Fibroblast of villous mesenchyme (primary cell): ENCODE data around the gene ATP6V1C2. TPM values are rescaled to one million over a fixed set of nuclear protein-coding genes. Genes with fewer than 3 reads are reported as not detected.

Source experiments
- DNase-seq: peaks from one replicate; pipeline ENCODE4 v3.0.0-alpha.2; 2010; ENCODE audit warnings: low read depth
- H3K4me3 ChIP-seq: 2 replicates; pipeline ENCODE4 v1.5.1; 2011; ENCODE audit warnings: low read depth, mild to moderate bottlenecking, low read length
- total RNA-seq: library from RNA; depleted of rRNA; stranded (reverse); fragments of >200 nt; gene quantifications from 2 replicates; pipeline ENCODE4 v1.2.3, GENCODE V29; 2012
- TF ChIP-seq, protein P1 (sequence below): IDR thresholded peaks from 2 replicates; pipeline ENCODE4 v1.5.1; 2012; ENCODE audit warnings: low read depth, mild to moderate bottlenecking, low read length; ENCODE audit not compliant: insufficient read depth

The ATP6V1C2 gene
- total RNA-seq, 1 donor: under 0.01 TPM

DNA sequence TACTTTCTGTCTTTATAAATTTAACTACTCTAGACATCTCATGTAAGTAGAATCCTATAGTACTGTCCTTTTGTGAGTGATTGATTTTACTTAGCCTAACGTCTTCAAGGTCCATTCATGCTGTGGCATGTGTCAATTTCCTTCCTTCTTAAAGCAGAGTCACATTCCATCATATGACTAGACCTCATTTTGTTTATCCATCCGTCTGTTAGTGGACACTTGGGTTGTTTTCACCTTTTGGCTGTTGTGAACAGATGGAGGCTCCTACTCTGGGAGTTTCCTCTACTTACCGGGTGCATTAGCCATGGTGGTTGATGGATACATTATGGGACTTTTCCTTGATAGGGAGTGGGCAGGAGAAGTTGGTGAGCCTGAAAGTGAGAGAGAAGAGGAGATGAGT is 97.6 kb downstream of the ATP6V1C2 start:
- no peak for DNase-seq
- TF ChIP-seq, protein P1, sequence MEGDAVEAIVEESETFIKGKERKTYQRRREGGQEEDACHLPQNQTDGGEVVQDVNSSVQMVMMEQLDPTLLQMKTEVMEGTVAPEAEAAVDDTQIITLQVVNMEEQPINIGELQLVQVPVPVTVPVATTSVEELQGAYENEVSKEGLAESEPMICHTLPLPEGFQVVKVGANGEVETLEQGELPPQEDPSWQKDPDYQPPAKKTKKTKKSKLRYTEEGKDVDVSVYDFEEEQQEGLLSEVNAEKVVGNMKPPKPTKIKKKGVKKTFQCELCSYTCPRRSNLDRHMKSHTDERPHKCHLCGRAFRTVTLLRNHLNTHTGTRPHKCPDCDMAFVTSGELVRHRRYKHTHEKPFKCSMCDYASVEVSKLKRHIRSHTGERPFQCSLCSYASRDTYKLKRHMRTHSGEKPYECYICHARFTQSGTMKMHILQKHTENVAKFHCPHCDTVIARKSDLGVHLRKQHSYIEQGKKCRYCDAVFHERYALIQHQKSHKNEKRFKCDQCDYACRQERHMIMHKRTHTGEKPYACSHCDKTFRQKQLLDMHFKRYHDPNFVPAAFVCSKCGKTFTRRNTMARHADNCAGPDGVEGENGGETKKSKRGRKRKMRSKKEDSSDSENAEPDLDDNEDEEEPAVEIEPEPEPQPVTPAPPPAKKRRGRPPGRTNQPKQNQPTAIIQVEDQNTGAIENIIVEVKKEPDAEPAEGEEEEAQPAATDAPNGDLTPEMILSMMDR: no peak
- no peak overlapping the region for H3K4me3 ChIP-seq

DNA sequence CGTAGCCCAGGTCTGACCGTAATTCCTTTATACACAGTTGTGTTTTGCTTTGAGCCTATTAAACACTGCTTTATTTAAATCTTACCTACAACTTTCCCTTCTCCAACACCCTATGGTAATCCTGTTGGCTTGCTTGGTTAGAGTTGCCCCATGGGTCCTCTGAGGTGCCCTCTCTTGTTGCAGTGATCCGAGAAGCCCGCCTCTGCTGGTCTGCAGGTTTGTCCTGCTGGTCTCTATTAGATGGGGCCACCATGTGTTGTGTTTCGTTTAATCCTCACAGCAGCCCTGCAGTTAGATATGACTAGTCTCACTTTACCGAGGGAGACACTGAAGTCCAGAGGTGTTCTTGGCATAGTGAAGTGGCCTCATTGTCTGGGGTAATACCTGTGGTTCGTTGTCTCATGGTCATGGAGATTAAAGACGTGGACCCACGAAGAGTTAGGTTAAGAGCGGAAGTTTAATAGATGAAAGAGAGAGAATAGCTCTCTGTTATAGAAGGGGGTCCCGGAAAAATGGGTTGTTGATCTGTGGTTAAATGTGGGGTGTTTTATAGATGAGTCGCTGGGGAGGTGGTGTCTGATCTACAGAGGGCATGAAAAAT is 98.4 kb downstream of the ATP6V1C2 start:
- no peak for DNase-seq
- TF ChIP-seq, protein P1: no peak
- no peak overlapping the region for H3K4me3 ChIP-seq

DNA sequence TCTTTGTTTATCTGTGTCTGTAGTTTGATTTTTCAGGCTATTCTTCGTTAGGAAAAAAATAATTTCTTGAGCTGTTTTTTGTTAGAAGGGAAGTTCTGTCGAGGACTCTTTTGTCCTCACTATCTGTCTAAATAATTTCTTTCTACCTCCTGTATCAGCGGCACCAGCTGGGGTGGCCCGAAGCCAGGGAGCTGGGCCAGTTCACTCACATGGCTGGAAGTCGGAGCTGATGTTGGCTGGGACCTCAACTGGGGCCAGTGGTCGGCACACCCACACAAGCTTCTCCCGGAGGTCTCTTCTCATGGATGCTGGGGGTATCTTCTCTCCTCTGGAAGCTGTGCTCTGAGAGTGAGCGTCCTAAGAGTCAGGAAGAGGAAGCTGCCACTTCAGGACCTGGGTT is 99.1 kb downstream of the ATP6V1C2 start:
- no peak for DNase-seq
- H3K4me3 ChIP-seq: no peak overlapping the region
- TF ChIP-seq, protein P1: no peak

DNA sequence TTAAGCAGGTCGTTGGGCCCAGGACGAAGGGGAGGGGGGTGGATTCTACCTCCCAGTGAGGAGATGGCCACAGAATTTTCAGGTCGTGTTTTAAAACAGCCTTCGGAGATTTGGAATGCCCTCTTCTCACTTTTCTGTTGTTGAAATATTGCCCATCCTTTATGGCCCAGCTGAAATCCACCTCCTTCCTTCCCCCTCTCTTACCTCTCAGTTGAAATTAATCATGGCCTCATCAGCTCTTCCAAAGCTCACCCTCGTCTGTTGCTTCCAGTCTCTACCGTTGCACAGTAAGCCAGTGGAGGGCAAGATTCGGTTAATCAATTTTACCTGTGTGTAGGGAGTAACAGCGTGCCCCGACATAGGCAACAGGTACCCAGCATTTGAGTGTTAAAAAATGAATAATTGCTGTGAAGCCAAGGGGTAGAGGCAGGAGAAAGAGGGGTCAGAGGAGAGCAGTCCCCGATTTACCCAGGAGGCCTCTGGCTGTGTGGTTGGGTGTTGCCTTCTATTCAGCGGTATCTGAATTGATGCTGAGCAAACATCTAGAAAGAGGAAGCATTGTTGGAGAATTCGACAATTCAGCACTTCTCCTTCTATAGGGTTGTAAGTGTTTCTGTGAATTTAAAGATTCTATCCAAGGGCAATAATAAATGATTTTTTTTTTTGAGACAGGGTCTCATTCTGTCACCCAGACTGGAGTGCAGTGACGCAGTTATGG is 99.7 kb downstream of the ATP6V1C2 start:
- TF ChIP-seq, protein P1: no peak
- no peak overlapping the region for H3K4me3 ChIP-seq
- no peak for DNase-seq

DNA sequence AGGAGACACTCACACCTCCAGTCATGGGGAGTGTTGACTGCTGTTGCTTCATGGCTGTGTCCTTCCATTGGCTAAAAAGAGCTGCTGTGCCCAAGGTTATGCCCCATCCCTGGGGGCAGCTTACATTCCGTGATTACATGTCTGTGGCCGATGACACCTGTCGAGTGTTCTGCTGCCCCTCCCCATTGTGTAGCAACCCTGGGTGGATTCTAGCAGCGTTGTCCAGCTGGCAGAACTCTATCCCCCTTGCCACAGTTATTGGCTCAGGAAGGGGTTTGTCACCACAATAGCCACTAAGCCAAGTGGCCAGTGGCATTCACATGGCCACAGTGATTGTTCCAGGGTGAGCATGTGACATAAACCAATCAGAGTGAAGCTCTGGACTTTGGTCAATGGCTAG is 102.8 kb downstream of the ATP6V1C2 start:
- no peak for DNase-seq

DNA sequence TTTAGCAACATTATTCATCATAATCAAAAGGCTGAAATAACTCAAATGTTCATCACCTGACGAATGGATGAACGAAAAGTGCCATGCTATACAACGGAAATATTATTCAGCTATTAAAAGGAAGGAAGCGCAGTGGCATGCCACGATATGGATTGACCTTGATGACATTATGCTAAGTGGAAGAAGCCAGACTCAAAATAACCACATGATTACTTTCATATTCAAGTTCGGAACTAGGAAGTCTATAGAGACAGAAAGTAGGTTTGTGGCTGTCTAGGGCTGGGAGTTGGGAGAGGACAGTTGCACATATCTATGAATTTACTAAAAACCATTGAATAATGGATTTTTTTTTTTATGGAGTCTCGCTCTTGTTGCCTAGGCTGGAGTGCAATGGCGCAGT is 104.6 kb downstream of the ATP6V1C2 start:
- DNase-seq: no peak
- TF ChIP-seq, protein P1: no peak

More for the DNA sequence above, 102.8 kb downstream of the ATP6V1C2 start:
- H3K4me3 ChIP-seq: no peak overlapping the region
- TF ChIP-seq, protein P1: no peak

More for the DNA sequence above, 104.6 kb downstream of the ATP6V1C2 start:
- H3K4me3 ChIP-seq: no peak overlapping the region
